ENCODE measurements around the gene NCR3LG1.

DNA sequence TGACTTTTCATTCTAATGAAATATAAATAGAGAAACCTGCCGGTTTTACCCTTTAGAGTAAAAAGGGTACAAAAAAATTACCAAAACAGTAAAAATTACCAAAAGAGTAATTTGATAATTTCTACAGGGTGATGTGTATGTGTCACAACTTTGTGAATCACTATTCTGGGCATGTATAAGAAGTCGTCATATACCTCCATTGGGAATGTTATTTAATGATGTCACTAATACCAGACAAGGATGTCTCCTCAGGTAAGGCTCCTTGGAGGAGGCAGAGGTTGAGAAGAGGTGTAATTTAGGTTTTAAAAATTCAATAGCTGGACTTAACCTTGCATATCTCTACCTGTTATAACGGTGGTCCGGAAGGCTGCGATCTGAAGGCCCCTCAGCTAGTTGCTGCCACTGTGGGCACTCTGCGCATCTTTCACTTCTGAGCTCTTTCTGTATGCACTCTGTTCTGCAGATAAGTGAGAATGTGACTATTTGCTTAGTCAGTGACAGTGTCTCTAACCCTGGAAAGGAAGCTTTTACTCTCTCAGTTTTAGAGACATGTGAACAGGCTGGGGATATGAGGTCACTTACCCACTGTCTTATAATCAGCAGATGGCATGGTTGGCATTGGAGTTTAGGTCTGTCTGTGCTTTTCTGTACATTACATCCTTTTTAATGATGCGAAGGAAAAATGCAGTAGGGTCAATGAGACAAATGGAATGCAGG lies 987 bp upstream of the NCR3LG1 start:
- TF ChIP-seq BHLHE40 (IDR thresholded peaks at IDR 0.05; ENCODE audit: low read depth, low read length): no peak
- TF ChIP-seq, protein P1, sequence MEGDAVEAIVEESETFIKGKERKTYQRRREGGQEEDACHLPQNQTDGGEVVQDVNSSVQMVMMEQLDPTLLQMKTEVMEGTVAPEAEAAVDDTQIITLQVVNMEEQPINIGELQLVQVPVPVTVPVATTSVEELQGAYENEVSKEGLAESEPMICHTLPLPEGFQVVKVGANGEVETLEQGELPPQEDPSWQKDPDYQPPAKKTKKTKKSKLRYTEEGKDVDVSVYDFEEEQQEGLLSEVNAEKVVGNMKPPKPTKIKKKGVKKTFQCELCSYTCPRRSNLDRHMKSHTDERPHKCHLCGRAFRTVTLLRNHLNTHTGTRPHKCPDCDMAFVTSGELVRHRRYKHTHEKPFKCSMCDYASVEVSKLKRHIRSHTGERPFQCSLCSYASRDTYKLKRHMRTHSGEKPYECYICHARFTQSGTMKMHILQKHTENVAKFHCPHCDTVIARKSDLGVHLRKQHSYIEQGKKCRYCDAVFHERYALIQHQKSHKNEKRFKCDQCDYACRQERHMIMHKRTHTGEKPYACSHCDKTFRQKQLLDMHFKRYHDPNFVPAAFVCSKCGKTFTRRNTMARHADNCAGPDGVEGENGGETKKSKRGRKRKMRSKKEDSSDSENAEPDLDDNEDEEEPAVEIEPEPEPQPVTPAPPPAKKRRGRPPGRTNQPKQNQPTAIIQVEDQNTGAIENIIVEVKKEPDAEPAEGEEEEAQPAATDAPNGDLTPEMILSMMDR (conservative IDR thresholded peaks at IDR 0.05; ENCODE audit: low read depth, low read length): no peak
- TF ChIP-seq, protein P2, sequence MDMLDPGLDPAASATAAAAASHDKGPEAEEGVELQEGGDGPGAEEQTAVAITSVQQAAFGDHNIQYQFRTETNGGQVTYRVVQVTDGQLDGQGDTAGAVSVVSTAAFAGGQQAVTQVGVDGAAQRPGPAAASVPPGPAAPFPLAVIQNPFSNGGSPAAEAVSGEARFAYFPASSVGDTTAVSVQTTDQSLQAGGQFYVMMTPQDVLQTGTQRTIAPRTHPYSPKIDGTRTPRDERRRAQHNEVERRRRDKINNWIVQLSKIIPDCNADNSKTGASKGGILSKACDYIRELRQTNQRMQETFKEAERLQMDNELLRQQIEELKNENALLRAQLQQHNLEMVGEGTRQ (IDR thresholded peaks at IDR 0.05; ENCODE audit: low read depth, low read length): no peak
